Osteocyte (in vitro differentiated cells): ENCODE data around the gene MRPL39. TPM values are rescaled to one million over a fixed set of nuclear protein-coding genes. Genes with fewer than 3 reads are reported as not detected.

ENCODE experiments used
- DNase-seq: peaks from one replicate; pipeline ENCODE4 v3.0.0; 2021; ENCODE audit warnings: mixed read lengths; ENCODE audit not compliant: unreplicated experiment; ENCODE audit errors: extremely low spot score
- H3K27ac Mint-ChIP-seq: one replicate; pipeline ENCODE4 v1.8.0; 2021; ENCODE audit warnings: mild to moderate bottlenecking, mixed read lengths; ENCODE audit not compliant: unreplicated experiment
- H3K27me3 Mint-ChIP-seq: one replicate; pipeline ENCODE4 v1.8.0; 2021; ENCODE audit warnings: mixed read lengths; ENCODE audit not compliant: unreplicated experiment
- H3K36me3 Mint-ChIP-seq: one replicate; pipeline ENCODE4 v1.8.0; 2021; ENCODE audit warnings: mixed read lengths; ENCODE audit not compliant: unreplicated experiment
- H3K4me1 Mint-ChIP-seq: one replicate; pipeline ENCODE4 v1.8.0; 2021; ENCODE audit warnings: mixed read lengths; ENCODE audit not compliant: unreplicated experiment
- H3K4me3 Mint-ChIP-seq: one replicate; pipeline ENCODE4 v1.8.0; 2021; ENCODE audit warnings: mild to moderate bottlenecking, moderate library complexity, mixed read lengths; ENCODE audit not compliant: unreplicated experiment
- H3K9me3 Mint-ChIP-seq: one replicate; pipeline ENCODE4 v1.8.0; 2021; ENCODE audit warnings: mixed read lengths; ENCODE audit not compliant: unreplicated experiment
- total RNA-seq: library from RNA; stranded (reverse); gene quantifications from 2 replicates; pipeline ENCODE4 v1.2.1, GENCODE V29; 2021
- TF ChIP-seq, protein P1 (sequence below): fragments of 200-600 bp; sonication (generic); IDR thresholded peaks from 2 replicates; pipeline ENCODE4 v1.5.0; 2021; ENCODE audit warnings: antibody characterized with exemption, mild to moderate bottlenecking, moderate library complexity

Gene MRPL39
- total RNA-seq, 1 donor from 2014 or later, result 24.3 TPM

DNA sequence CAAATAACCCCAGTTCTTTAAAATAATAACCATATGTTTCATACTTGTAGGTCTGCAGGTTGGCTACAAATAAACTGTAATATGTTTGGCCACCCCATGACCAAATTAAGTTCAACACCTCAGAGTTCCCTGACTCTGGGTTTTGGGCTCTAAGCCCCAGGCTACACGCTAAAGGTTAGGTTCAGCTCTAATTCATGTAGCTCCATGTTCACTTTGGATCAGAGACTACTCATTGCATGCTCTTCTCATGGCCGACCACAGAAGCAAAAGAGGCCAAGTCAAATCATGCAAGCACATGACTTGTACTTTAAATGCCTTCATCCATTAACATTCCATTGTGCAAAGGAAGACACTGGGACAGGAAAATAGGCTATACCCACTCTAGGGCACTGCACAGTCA lies 66.2 kb downstream of the MRPL39 start:
- peaks cover 8% of the 10 kb centered on the region for H3K36me3 Mint-ChIP-seq
- H3K9me3 Mint-ChIP-seq, result peaks cover 18% of the 10 kb centered on the region
- DNase-seq, result no peak
- H3K4me3 Mint-ChIP-seq, result no peak overlapping the region
- H3K27me3 Mint-ChIP-seq, result peaks cover 3% of the 10 kb centered on the region
- H3K27ac Mint-ChIP-seq, result no peak overlapping the region
- H3K4me1 Mint-ChIP-seq, result no peaks in the 10 kb centered on the region
- TF ChIP-seq, protein P1, sequence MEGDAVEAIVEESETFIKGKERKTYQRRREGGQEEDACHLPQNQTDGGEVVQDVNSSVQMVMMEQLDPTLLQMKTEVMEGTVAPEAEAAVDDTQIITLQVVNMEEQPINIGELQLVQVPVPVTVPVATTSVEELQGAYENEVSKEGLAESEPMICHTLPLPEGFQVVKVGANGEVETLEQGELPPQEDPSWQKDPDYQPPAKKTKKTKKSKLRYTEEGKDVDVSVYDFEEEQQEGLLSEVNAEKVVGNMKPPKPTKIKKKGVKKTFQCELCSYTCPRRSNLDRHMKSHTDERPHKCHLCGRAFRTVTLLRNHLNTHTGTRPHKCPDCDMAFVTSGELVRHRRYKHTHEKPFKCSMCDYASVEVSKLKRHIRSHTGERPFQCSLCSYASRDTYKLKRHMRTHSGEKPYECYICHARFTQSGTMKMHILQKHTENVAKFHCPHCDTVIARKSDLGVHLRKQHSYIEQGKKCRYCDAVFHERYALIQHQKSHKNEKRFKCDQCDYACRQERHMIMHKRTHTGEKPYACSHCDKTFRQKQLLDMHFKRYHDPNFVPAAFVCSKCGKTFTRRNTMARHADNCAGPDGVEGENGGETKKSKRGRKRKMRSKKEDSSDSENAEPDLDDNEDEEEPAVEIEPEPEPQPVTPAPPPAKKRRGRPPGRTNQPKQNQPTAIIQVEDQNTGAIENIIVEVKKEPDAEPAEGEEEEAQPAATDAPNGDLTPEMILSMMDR, result no peak

DNA sequence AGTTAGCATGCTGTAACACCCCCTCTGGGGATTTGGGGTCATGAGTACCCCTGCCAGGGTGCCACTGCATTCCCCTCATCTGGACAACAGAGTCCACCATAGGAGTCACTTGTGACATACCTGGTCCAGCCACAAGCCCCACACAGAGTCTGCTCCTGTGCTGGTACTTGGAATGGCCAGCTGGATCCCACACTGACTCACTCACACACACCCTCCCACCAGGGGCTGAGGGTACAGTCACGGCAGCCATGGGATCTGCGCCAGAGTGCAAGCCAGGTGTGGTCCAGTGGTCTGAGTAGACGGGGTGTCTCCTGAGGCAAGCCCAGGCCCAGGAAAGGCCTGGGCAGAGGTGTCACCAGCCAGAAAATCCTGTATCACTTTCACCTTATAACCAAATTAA lies 67.7 kb downstream of the MRPL39 start:
- H3K27me3 Mint-ChIP-seq, result peaks cover 6% of the 10 kb centered on the region
- no peak overlapping the region for H3K4me3 Mint-ChIP-seq
- peaks cover 8% of the 10 kb centered on the region for H3K36me3 Mint-ChIP-seq
- TF ChIP-seq, protein P1, result no peak
- H3K4me1 Mint-ChIP-seq, result no peaks in the 10 kb centered on the region
- no peak overlapping the region for H3K27ac Mint-ChIP-seq
- H3K9me3 Mint-ChIP-seq, result peaks cover 18% of the 10 kb centered on the region
- DNase-seq, result no peak

DNA sequence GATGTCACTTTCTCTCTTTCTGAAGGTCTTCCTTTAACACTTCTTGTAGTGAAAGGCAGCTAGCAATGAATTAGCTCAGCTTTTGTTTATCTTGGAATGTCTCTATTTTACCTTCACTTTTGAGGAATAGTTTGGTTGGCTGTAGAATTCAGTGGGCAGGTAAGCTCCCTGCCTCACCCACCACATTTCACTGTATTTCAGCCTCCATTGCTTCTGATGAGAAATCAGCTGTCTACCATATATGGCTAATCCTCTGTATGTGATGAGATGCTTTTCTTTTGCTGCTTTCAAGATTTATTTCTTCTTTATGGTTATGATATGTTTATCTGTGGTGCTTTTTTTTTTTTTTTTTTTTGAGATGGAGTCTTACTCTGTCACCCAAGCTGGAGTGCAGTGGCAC lies 70.1 kb downstream of the MRPL39 start:
- H3K9me3 Mint-ChIP-seq, result peaks cover 18% of the 10 kb centered on the region
- DNase-seq, result no peak

DNA sequence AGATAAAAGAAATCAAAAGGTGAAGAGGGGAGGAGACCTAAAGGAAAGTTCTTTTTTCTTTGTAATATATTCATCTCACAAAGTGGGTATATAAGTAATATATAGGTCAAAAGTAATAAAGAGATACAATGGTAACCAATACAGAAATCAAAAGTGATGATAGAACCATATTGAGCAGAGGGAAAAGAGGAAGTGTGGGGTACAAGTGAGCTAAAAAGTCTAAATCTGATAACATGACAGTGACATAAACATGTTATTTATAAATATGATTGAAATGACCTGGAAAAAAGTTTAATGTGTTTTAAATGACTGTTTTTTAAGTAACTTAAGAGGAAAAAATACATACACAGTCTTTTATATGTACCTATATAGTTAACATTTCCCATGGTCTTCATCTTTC lies 70.5 kb downstream of the MRPL39 start:
- TF ChIP-seq, protein P1, result no peak
- H3K4me3 Mint-ChIP-seq, result no peak overlapping the region
- peaks cover 6% of the 10 kb centered on the region for H3K27me3 Mint-ChIP-seq
- peaks cover 8% of the 10 kb centered on the region for H3K36me3 Mint-ChIP-seq
- H3K4me1 Mint-ChIP-seq, result no peaks in the 10 kb centered on the region
- peaks cover 18% of the 10 kb centered on the region for H3K9me3 Mint-ChIP-seq
- H3K27ac Mint-ChIP-seq, result no peak overlapping the region
- DNase-seq, result no peak

More for the DNA sequence above, 70.1 kb downstream of the MRPL39 start:
- peaks cover 6% of the 10 kb centered on the region for H3K27me3 Mint-ChIP-seq
- H3K36me3 Mint-ChIP-seq, result peaks cover 8% of the 10 kb centered on the region
- no peak overlapping the region for H3K4me3 Mint-ChIP-seq
- no peaks in the 10 kb centered on the region for H3K4me1 Mint-ChIP-seq
- TF ChIP-seq, protein P1, result no peak
- no peak overlapping the region for H3K27ac Mint-ChIP-seq

DNA sequence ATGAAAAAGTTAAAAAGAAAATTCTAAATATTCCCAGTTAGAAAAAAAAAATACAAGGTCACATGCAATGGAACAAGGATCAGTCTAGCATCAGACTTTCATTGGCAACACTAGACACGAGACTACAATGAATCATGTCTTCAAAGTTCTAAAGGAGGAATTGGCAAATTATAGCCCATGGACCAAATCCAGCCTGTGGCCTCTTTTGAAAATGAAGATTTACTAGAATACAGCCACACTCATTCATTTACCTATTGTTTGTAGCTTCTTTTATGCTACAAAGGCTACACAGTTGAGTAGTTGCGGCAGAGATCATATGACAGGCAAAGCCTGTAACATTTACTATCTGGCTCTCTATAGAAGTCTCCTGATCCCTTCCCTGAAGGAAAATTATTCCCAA lies 71.4 kb downstream of the MRPL39 start:
- Mint-ChIP-seq H3K4me3 (no peak overlapping the region), H3K36me3 (peaks cover 8% of the 10 kb centered on the region), H3K27me3 (peaks cover 6% of the 10 kb centered on the region), H3K27ac (no peak overlapping the region), H3K4me1 (no peaks in the 10 kb centered on the region), H3K9me3 (peaks cover 18% of the 10 kb centered on the region)
- TF ChIP-seq, protein P1, result no peak
- DNase-seq, result no peak

Other genes starting within 250 kb of the MRPL39 start
- 5.9 and 6.1 TPM in 2 replicates for gene JAM2, start 31.8 kb upstream of the MRPL39 start, total RNA-seq
- 107 and 117 TPM in 2 replicates for gene ATP5PF, start 127.4 kb upstream of the MRPL39 start, total RNA-seq
- 23.8 and 24.4 TPM in 2 replicates for gene GABPA, start 127.5 kb upstream of the MRPL39 start, total RNA-seq